Fibroblast of pulmonary artery (primary cell): ENCODE data around the gene CAV1.

Source experiments
- DNase-seq: peaks from one replicate; pipeline ENCODE4 v3.0.0-alpha.2; 2010; ENCODE audit warnings: low read depth
- H3K4me3 ChIP-seq: replicated peaks from 2 replicates; pipeline ENCODE4 v1.5.1; 2011; ENCODE audit warnings: low read depth, mild to moderate bottlenecking, control low read depth, low read length, moderate library complexity
- TF ChIP-seq, protein P1 (sequence below): IDR thresholded peaks from 2 replicates; pipeline ENCODE4 v1.5.1; 2011; ENCODE audit warnings: mild to moderate bottlenecking, control low read depth, low read length, inconsistent platforms; ENCODE audit errors: missing control alignments

Gene CAV1

GRCh38 chr7:116595063-116595462 is 70.2 kb downstream of the CAV1 start:
- TF ChIP-seq, protein P1, sequence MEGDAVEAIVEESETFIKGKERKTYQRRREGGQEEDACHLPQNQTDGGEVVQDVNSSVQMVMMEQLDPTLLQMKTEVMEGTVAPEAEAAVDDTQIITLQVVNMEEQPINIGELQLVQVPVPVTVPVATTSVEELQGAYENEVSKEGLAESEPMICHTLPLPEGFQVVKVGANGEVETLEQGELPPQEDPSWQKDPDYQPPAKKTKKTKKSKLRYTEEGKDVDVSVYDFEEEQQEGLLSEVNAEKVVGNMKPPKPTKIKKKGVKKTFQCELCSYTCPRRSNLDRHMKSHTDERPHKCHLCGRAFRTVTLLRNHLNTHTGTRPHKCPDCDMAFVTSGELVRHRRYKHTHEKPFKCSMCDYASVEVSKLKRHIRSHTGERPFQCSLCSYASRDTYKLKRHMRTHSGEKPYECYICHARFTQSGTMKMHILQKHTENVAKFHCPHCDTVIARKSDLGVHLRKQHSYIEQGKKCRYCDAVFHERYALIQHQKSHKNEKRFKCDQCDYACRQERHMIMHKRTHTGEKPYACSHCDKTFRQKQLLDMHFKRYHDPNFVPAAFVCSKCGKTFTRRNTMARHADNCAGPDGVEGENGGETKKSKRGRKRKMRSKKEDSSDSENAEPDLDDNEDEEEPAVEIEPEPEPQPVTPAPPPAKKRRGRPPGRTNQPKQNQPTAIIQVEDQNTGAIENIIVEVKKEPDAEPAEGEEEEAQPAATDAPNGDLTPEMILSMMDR, result no peak
- no peak for DNase-seq
- no peak overlapping the region for H3K4me3 ChIP-seq

- TF ChIP-seq, protein P1, result no peak
- DNase-seq, result no peak
Observed at GRCh38 chr7:116597384-116597783, 72.5 kb downstream of the CAV1 start.

DNA sequence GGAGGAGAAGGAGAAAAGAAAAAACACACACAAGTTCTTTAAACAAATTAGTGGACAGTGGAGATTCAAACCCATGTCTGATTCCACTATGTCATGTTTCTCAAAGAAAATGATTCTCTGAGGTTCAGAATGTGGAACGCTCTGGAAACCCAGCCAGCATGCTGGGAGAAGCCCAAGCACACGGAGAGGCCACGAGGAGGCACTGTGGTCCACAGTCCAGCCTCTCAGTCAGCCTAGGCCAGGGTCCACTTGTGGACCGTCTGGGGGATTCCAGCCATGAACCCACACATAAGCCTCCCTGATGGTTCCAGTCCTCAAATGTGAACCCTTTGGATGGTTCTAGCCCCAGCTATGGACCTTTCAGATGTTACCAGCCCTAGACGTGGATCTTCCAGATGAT is 73.4 kb downstream of the CAV1 start:
- TF ChIP-seq, protein P1, result peak; percentile 43
- H3K4me3 ChIP-seq, result no peak overlapping the region
- DNase-seq, result no peak

More at GRCh38 chr7:116597384-116597783, 72.5 kb downstream of the CAV1 start:
- no peak overlapping the region for H3K4me3 ChIP-seq

GRCh38 chr7:116598861-116599260 is 74.0 kb downstream of the CAV1 start:
- H3K4me3 ChIP-seq, result no peak overlapping the region

GRCh38 chr7:116601426-116601825 is 76.6 kb downstream of the CAV1 start:
- TF ChIP-seq, protein P1, result no peak
- no peak for DNase-seq
- H3K4me3 ChIP-seq, result no peak overlapping the region

More at GRCh38 chr7:116598861-116599260, 74.0 kb downstream of the CAV1 start:
- DNase-seq, result no peak
- TF ChIP-seq, protein P1, result no peak

GRCh38 chr7:116607299-116607698 is 82.5 kb downstream of the CAV1 start:
- DNase-seq, result no peak
- TF ChIP-seq, protein P1, result no peak
- H3K4me3 ChIP-seq, result no peak overlapping the region

GRCh38 chr7:116610210-116610609 is 85.4 kb downstream of the CAV1 start:
- H3K4me3 ChIP-seq, result no peak overlapping the region
- TF ChIP-seq, protein P1, result no peak
- DNase-seq, result peak; percentile 75
